Stimulated activated CD4-positive, alpha-beta T cell treated with anti-CD3 and anti-CD28 coated beads, TNF-alpha, amount 100 ng/mL, for 24 hours (primary cell): ENCODE results near the gene CHN2.

Experiments used
- DNase-seq, 3 experiments: peaks; one replicate each; pipeline ENCODE4 v3.0.0-alpha.2; 2020; ENCODE audit warnings: low read depth in 3 of 3

The CHN2 gene

GRCh38 chr7:29224726-29225125 lies 30.2 kb downstream of the CHN2 start:
- no peak for DNase-seq

GRCh38 chr7:29228289-29229011 lies 33.9 kb downstream of the CHN2 start:
- DNase-seq, result no peak

DNA sequence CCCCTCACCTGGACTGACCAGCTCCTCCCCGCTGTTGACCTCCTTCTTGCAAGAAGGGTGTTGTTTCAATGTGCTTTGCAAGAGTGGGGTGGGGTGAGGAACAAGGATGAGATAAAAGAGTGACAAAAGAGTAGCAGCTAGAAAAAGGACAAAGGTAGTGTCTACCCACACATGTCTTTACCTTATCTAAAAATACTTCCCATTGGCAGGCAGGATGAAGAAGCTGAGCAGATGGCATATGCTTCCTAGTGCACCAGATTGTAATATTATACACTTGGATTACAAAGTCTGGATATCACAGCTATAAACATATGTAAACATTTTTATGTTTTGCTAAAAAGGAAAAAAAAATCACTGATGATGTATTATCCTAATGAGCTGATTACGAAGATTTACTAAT lies 34.5 kb downstream of the CHN2 start:
- no peak for DNase-seq

DNA sequence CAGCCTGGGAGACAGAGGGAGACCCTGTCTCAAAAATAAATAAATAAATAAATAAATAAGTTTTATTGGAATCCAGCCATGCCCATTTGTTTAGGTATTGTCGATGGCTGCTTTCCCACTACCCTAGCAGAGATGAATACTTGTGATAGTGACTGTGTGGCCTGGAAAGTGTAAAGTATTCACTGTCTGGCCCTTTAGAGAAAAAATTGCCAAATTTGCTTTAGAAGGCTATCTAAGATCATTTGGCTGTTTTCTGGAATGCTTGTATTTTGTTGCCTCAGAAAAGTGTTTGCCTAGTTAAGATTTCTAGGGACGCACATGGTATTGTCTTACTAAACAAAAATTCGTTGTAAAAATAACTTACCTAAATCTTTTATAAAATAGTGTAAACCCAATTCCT lies 35.4 kb downstream of the CHN2 start:
- DNase-seq, result no peak

DNA sequence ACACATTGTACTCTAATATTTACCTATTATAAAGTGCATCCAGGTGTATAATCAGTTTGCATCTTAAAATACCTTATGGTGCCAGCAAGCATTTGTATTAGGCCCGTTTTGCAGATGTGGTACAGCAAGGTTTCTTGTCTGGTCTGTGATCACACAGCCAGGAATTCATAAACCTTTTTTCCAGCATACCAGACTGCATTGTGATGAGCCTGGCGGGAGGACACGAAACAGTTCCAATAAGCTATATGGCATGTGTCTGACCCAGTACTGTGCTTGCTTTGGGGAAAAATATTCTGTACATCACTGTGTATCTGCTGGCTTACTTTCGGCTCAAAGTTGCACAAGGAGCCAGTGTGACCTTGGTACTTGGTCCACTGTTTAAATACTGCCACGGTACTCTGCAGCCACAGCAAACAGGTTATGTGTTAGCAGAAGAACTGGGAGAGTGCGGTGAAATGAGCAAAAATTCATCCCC lies 36.3 kb downstream of the CHN2 start:
- no peak for DNase-seq

DNA sequence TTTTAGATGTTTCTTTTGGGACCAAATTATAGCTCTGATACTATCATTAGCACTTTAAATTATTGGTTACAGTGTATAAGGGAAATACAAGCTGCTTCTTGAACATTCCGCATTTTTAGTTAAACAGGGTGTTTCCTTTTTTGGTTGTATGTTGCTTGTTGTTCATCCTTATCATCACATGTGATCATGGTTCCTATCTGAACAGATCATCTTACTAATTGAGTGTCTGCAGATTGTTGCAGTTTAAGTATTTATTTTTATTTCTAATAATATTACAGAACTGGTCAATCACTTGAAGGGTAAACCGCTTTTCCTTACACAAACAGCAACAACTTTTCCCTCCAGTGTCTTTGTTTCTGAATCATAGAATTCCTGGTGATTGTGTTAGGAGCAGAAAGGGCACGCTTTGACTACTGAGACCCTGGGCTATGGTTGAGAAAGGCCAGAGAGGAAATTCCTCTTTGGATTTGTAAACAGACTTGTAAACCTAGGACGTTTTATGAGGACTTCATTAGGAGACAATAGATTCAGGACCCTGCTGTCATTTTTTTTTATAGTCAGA lies 37.2 kb downstream of the CHN2 start:
- DNase-seq, result no peak

DNA sequence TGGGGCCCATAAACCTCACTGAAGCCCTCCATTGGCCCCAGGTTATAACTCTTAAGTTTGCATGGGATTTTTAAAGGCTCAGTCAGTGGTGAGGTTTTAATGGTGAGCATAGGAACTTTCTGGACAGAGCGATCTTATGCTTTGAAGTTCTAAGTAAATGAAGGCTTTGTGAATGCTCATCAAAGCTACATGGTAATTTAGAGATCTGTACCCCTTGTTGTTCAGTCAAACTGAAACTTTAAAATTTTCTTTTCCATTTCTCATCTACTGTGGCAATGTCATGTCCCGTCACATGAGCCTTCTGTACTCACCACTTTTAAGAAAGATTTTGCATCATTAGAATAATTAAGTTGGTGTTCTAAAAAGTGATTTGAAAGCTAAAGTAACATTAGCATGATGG lies 39.9 kb downstream of the CHN2 start:
- no peak for DNase-seq

DNA sequence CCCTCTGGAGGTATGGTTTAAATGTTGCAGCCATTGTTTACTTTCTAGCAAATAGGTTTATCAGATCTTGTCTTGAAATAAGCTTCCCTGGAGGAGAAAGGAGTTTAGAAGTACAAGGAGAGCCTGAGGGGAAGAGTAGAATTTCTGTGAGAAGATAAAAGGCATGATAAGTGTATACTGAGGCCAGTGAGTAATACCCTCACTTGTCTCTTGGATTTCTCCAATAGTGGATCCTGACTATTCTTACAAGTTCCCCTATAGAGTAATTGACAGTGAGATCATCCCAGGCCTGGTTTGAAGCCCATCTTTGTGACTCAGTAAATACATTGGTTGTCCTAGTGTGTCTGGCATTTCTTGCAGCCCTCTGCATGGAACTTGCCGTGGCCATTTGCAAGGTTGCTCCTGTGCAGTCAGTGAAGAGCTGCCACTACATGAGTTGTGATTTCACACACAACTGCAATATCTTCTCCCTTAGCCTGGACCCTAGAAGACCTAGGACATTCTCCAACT lies 41.6 kb downstream of the CHN2 start:
- DNase-seq, result no peak

- DNase-seq, result no peak
These were observed 42.1 kb downstream of the CHN2 start for GRCh38 chr7:29236649-29237048.

- DNase-seq, result no peak
These were observed 42.9 kb downstream of the CHN2 start for GRCh38 chr7:29237489-29237888.

DNA sequence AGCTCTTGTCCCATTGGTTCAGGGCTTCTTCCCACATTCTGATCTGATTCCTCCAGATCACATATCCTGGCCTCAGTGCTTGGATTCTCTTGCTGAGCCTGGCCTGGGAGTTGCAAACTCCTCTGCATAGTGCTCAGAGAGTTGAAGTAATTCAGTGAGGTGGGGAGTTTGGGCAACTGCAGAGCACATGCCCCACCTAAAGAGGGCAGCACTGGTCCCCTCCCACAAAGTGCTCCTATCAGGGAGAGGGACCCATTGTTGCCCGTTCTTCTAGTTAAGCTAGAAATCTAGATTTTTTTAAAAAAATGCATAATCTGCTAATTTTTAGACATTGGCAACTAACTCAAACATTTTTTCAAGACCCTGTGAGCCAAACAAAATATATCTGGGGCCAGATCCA lies 45.1 kb downstream of the CHN2 start:
- peak in 1 of 3 experiments; percentile 2 for DNase-seq

DNA sequence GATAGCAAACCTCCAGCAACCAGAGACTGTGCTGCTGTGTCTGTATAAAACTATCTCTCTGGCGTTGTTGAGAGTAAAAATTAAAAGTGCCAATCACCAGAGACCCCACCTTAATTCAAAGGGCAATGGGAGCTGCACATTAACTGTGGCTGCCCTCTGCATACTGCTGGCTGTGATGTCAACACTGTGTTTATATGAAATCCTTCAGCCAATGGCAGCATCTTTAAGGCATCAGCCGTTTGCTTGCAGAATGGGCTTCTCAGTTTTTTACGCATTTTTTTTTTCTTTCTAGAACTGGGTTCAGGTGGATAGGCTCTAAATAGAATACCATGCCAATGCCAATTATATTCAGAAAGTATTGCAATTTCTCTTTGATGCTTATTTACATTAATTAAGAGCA lies 47.7 kb downstream of the CHN2 start:
- DNase-seq, result no peak

DNA sequence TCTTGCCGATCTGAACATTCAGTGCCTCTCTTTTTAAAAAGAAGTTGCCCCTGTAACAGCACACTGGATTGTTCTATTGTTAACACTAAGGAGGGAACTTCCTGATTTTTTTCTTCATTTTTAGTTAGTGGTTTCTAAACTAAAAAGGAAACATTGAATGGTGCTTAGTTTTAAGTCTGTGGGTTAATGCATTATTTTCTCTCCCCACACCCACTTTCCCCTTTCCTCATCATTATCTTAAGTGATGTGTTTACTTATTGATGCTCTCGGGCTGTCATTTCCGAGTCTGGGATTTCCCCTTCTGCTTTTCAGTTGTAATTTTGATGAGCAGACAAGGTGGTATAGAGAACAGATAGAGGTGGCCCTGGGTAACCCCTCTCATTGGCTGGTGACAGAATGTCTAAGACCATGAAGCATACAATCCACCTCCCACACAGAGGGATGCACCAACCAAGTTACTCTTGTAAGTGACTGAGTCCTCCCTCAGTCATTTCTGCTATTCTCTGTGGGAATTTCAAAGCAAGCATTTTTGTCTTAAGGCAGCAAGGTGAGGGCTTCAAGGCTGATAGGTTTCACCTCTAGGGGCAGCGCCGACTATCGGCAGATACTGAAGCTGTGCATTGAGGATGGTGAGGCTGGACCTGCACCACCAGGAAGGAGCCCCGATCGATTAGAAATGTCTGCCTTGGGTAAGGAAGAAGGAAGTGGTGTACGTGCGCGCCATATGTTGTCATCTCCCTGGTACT lies 49.5 kb downstream of the CHN2 start:
- DNase-seq, result peak; percentile 0 to 48 (median 28)

- no peak for DNase-seq
These were observed 52.8 kb downstream of the CHN2 start for GRCh38 chr7:29247224-29247962.

DNA sequence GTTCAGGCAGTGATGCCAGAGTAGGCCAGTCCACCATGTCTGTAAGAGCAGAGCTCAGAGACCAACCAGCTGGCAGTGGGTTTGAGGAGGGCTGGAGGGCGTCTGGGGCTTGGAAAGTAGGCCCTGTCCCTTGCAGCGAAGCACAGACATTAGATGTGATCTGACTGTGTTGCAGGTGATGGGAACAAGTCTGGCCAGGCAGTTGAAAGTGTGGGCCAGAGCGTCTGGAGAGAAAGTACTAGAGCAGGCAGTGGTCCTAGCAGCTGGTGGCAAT lies 53.3 kb downstream of the CHN2 start:
- no peak for DNase-seq

GRCh38 chr7:29248713-29249382 lies 54.3 kb downstream of the CHN2 start:
- DNase-seq, result no peak

DNA sequence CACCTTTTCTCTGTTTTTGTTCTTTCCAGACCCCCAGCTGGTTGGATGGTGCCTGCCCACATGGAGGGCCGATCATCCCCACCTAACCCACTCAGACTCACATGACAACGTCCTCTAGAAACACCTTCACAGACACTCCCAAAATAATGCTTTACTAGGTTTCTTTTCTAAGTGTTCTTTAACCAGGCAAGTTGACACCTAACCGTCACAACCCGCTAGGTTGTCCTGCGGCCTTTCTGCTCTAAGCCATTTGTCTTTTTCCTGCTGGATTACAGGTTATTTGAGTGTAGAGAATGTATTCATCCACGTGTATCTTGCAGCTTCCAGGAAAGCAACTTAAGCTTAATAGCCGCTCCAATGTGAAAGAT lies 54.8 kb downstream of the CHN2 start:
- no peak for DNase-seq

- no peak for DNase-seq
These were observed 55.3 kb downstream of the CHN2 start for GRCh38 chr7:29249860-29250259.

DNA sequence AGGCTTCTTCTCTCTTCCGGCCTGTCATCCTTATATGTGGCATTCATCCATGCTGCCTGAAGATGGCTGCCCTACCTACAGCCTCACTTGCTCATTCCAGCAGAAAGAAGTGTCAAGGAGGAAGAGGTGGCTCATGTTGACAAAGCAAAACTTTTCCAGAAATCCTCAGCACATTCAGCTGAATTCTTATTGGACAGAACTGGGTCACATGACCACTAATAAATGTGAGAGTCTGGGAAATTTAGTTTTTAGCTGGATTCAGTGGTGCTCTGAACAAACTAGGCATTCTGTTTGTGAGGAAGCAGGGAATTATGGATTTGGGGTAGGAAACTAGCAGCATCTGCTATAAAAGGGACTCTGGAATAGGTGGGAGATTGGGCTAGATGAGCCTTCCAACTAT lies 58.6 kb downstream of the CHN2 start:
- DNase-seq, result no peak

DNA sequence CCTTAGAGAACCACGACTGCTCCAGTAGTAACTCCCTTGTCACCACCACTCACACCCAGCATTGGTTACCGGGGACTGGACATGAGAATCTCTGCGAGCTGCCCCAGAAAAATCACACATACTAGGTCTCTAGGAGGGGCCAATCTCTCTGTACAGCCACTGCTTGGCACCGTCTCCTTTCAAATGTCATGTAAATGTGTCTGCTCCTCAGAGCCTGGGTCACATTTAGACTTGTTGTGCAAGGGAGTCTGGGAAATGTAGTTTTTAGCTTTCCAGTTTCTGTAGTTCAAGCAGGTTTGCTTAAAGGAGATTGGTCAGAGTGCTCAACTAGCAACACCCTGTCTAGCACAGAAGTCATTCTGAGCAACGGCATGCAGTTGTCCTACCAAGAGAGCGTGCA lies 60.0 kb downstream of the CHN2 start:
- DNase-seq, result no peak

GRCh38 chr7:29255199-29255878 lies 60.8 kb downstream of the CHN2 start:
- DNase-seq, result no peak
